Measurements from ENCODE around the gene P2RX4.

The P2RX4 gene

GRCh38 chr12:121228919-121229665, 19.2 kb downstream of the P2RX4 start:
- TF ChIP-seq TAF1 (IDR thresholded peaks at IDR 0.05; ENCODE audit: borderline replicate concordance, insufficient read depth, low read length) = no peak
- TF ChIP-seq SIN3A (IDR thresholded peaks at IDR 0.05; ENCODE audit: borderline replicate concordance, insufficient read depth, low read length) = no peak
- no peak for TF ChIP-seq REST (IDR thresholded peaks at IDR 0.05; ENCODE audit: insufficient read depth in 1 of 2, low read depth in 2 of 2, low read length in 2 of 2)
- no peak for TF ChIP-seq POLR2AphosphoS5 (IDR thresholded peaks at IDR 0.05; ENCODE audit: low read depth, low read length)
- no peak for TF ChIP-seq FOXP2 (optimal IDR thresholded peaks at IDR 0.05; ENCODE audit: borderline replicate concordance, extremely low read depth, extremely low read length, insufficient read depth)

GRCh38 chr12:121230538-121230907, 20.6 kb downstream of the P2RX4 start:
- TF ChIP-seq POLR2AphosphoS5 (IDR thresholded peaks at IDR 0.05; ENCODE audit: low read depth, low read length) (no peak), REST (IDR thresholded peaks at IDR 0.05; ENCODE audit: insufficient read depth in 1 of 2, low read depth in 2 of 2, low read length in 2 of 2) (no peak), TAF1 (IDR thresholded peaks at IDR 0.05; ENCODE audit: borderline replicate concordance, insufficient read depth, low read length) (no peak), FOXP2 (optimal IDR thresholded peaks at IDR 0.05; ENCODE audit: borderline replicate concordance, extremely low read depth, extremely low read length, insufficient read depth) (no peak), SIN3A (IDR thresholded peaks at IDR 0.05; ENCODE audit: borderline replicate concordance, insufficient read depth, low read length) (no peak)

- TF ChIP-seq REST (IDR thresholded peaks at IDR 0.05; ENCODE audit: insufficient read depth in 1 of 2, low read depth in 2 of 2, low read length in 2 of 2) = no peak
- no peak for TF ChIP-seq FOXP2 (optimal IDR thresholded peaks at IDR 0.05; ENCODE audit: borderline replicate concordance, extremely low read depth, extremely low read length, insufficient read depth)
These were observed 22.2 kb downstream of the P2RX4 start for GRCh38 chr12:121232163-121232562.

- TF ChIP-seq SIN3A (IDR thresholded peaks at IDR 0.05; ENCODE audit: borderline replicate concordance, insufficient read depth, low read length) (no peak), POLR2AphosphoS5 (IDR thresholded peaks at IDR 0.05; ENCODE audit: low read depth, low read length) (no peak), TAF1 (IDR thresholded peaks at IDR 0.05; ENCODE audit: borderline replicate concordance, insufficient read depth, low read length) (no peak), FOXP2 (optimal IDR thresholded peaks at IDR 0.05; ENCODE audit: borderline replicate concordance, extremely low read depth, extremely low read length, insufficient read depth) (no peak), REST (IDR thresholded peaks at IDR 0.05; ENCODE audit: insufficient read depth in 1 of 2, low read depth in 2 of 2, low read length in 2 of 2) (no peak)
These were observed 23.2 kb downstream of the P2RX4 start for GRCh38 chr12:121232977-121233627.

Measured in PFSK-1 (cell line).